GM12874 (cell line): ENCODE results near the gene FGFR3.

Source experiments
- TF ChIP-seq, protein P1 (sequence below): IDR thresholded peaks from 2 replicates; pipeline ENCODE4 v1.5.1; 2011; ENCODE audit warnings: low read depth, mild to moderate bottlenecking, control low read depth, low read length, moderate library complexity; ENCODE audit not compliant: insufficient read depth

The FGFR3 gene

DNA sequence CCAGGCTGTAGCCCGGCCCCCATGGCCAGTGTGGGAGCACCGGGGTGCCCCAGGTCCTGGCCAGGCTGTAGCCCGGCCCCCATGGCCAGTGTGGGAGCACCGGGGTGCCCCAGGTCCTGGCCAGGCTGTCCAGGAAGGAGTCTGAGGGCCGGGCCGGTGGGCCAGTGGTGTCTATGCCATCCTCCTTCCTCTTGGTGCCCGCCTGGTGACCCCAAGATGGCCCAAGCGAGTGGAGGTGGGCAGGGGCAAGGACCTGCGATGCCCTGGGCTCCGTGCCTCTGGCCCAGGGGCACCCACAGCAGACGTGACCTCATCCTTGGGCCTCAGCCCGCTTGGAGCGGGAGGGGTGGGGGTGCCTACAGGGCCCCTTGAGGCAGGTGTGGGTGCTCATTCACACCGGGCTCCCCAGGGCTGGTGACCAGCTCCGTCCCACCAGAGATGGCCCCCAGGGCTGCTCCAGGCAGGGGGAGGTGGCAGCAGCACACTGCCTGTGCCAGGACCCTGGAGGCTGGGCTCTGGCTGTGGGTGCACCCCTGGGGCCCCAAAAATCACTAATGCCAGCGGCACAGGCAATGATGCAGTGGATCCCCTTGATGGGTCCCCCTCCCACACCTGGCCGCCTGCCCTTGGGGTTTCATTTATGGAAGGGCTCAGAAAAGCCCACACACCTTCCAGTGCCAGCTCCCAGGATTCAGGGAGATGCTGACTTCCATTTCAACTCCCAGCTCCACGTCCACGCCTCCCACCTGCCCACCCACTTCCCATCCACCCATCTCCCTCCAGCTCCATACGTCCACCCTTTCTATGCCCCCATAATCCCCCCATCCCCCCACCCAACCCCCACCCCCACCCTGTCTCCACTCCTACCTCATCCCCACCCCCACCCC is 36.0 kb upstream of the FGFR3 start:
- TF ChIP-seq, protein P1, sequence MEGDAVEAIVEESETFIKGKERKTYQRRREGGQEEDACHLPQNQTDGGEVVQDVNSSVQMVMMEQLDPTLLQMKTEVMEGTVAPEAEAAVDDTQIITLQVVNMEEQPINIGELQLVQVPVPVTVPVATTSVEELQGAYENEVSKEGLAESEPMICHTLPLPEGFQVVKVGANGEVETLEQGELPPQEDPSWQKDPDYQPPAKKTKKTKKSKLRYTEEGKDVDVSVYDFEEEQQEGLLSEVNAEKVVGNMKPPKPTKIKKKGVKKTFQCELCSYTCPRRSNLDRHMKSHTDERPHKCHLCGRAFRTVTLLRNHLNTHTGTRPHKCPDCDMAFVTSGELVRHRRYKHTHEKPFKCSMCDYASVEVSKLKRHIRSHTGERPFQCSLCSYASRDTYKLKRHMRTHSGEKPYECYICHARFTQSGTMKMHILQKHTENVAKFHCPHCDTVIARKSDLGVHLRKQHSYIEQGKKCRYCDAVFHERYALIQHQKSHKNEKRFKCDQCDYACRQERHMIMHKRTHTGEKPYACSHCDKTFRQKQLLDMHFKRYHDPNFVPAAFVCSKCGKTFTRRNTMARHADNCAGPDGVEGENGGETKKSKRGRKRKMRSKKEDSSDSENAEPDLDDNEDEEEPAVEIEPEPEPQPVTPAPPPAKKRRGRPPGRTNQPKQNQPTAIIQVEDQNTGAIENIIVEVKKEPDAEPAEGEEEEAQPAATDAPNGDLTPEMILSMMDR: no peak

DNA sequence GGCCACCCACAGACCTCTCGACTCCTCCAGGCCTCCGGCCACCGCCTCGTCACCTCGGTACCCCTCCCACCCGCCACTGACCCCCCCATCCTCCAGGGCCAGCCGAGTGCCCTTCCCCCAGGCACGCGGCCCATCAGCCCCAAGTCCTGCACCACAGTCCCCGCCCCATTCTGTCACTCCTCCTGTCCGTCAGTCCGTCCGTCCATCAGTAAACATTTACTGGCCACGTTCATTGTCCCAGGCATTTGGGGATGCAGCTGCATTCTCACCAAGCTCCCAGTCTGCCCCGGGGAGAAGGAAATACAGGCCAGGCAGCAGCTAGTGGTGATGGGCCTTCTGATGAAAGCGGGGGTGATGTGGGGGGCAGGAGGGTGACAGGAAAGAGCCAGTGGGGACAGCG is 35.3 kb upstream of the FGFR3 start:
- TF ChIP-seq, protein P1: no peak

DNA sequence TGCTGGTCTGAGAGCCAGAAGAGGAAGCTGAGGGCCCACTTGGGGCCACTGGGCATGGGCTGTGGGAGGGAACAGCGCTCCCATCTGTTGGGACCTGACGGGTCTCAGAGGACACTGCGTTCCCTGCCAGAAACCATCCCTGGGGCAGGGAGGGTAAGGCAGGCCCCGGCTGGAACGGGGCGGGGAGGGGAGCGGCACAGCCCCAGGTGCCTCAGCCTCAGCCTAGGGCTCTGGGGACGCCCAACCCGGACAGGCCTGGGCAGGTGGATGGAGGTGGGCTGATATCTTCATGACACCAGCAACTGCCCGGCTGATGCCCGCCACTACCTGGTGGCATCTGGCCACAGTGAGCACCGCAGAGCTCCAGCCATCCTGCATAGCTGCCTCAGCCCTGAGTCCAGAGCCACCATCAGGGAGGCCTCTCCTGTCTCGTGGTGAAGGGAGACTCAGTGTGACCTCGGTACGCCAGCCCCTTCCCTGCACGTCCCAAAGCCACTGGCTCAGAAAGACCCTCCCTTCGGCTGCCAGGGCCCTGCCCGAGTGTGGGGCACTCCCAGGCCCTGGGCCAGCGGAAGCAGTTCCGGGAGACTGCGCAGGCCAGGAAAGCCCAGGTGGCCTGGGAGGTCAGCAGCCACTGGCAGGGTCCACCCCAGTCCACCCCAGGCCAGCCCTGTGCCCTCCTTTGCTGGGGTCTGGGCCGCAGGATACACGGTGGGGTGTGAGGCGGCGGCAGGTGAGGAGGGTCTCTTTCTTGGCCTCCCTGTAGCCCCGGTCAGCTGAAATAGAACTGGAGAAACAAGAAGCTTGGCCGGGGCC is 34.6 kb upstream of the FGFR3 start:
- TF ChIP-seq, protein P1: no peak

DNA sequence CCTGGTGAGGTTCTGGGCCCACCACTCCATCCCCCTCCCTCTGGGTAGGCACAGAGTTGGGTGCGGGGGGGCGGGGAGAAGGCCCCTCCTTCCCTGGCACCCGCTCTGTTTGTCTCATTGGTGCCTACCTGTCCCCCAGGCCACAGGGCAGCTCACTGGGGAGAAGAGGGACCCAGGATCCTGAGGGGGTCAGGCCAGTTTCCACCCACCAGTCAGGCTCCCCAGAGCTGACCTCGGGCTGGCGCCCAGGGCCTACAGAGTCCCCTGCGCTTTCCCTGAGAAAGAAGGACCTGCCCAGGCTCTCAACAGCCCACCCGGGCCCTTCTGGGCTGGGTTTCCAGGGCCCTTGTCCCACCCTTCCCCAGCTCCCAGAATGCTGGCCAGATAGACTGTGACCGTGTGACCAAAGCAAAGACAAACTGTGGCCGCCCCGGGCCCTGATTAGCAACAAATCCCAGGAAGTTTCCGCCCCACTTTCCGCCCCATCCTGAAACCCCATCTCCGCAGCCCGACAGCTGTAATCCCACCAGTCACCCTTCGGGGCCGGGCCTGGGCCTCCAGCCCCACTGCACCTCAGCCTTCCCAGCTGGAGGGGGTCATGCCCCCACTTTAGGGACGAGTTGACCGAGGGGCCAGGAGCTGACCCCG is 33.8 kb upstream of the FGFR3 start:
- TF ChIP-seq, protein P1: no peak

DNA sequence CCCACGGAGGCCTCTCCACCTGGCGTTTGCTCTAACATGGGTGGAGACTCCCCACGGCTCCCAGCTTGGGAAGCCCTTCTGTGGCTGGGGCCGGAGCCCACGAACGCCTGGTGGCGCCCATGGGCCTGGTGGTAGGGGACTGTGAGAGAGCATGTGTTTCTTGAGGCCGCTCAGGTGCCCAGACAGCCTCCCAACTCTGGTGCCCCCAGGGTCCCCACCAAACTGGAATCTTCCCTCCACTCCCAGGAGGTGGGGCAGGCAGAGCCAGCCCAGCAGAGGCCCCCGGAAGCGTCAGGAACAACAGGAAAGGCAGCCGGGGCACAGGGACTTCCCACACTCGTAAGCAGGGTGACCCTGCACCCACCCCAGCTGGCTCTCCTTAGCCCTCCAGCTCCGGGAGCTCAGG is 33.3 kb upstream of the FGFR3 start:
- TF ChIP-seq, protein P1: no peak

DNA sequence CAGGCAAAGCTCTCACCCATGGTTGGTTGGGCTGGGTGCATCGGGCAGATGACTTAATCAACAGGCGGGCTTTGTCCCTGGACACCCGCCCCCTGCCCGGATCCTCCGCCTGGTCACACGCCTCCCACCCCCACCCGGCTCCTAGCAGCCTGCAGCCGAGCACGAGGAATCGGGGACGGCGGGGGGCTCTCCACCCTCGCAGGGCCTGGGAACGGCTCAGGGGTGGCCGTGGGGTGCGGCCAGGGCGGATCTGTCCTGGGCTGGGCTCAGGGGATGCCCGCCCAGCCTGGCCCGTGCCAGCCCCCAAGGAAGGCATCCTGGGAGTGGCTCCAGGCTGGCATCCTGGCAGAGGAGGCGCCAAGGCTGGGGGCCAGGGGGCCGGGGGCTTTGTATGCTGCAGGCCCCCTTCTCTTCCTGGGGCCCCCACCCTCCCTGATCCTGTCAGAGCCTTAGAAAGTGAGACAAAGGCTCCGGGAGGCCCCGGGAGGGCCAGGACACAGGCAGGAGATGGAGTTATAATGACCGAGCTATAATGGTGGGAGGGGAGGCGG is 32.5 kb upstream of the FGFR3 start:
- TF ChIP-seq, protein P1: no peak
